T follicular helper cell (primary cell): ENCODE results near the gene ACD.

Experiments used
- DNase-seq: peaks from one replicate; pipeline ENCODE4 v3.0.0-alpha.2; 2020; ENCODE audit warnings: low read depth

The ACD gene

DNA sequence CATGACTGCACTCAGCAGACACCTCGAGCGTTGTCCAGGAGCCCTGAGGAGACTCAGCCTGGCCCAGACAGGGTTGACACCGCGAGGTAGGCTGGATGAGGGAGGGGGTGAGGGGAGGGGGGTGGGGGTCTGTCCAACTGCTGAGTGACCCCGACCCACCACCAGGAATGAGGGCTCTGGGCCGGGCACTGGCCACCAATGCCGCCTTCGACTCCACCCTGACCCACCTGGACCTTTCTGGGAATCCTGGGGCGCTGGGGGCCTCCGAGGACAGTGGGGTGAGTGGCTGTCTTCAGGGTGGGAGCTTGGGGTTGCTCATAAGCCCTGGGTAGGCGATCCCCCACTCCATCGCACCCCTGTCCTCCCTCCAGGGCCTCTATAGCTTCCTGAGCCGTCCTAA is 12.4 kb downstream of the ACD start:
- no peak for DNase-seq

DNA sequence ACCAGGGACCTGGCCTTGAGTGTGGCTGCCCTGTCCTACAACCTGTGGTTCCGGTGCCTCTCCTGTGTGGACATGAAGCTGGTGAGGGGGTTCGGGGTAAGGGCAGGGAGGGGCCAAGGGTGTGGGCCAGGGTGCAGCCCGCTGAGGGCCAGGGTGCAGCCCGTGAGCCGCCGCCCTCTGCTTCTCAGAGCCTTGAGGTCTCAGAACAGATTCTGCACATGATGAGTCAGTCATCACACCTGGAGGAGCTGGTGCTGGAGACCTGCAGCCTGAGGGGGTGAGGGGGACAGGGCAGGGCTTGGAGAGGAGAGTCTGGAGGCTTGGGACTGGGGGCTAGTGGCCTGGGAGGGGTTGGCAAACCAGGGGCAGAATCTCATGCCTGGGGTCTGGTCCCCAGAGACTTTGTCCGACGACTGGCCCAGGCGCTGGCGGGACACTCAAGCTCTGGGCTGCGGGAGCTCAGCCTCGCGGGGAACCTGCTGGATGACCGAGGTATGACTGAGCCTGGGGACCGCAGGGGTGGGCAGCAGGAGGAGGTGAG is 12.9 kb downstream of the ACD start:
- no peak for DNase-seq

DNA sequence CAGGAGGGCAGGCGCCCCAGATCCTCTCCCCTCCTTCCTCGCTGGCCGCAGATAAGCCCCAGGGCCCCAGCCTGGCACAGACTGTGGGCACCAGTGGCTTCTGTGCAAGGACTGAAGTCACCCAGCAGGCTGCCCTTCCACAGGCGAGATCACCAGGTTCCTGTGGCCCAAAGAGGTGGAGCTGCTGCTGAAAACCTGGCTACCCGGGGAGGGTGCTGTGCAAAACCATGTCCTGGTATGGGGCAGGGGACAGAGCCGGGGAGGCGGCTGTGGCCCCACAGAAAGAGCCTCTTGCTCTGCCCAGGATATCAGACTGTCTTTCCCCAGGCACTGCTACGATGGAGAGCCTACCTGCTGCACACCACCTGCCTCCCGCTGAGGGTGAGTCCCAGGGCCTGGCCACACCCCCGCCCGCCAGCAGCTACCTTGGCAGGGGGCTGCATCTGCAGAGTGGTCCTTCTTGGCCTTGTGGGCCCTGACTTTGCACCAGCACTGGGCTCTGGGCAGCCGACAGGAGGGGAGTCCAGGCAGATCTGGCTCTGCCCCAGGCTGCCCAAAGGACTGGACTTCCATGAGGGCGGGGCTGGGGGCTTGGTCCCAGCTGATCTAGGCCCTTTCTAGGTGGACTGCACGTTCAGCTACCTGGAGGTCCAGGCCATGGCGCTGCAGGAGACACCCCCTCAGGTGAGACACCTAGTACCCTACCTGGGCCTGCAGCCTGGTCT is 14.5 kb downstream of the ACD start:
- no peak for DNase-seq

DNA sequence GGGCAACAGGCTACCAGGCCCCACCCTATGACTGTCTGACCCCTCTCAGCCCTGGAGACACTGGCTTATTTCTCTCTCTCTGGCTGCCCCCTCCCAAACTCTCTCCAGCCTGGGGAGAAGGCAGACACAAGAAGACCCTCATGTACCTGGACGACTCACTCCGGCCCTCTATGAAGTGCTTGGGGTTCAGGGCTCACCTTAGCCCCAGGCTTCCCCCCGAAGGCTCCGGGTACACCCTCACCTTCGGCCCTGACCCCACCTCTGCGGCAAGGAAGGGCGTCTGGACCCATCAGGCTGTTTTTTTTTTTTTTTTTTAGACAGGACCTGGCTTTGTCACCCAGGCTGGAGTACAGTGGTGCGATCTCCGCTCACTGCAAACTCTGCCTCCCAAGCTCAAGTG is 16.0 kb downstream of the ACD start:
- no peak for DNase-seq

DNA sequence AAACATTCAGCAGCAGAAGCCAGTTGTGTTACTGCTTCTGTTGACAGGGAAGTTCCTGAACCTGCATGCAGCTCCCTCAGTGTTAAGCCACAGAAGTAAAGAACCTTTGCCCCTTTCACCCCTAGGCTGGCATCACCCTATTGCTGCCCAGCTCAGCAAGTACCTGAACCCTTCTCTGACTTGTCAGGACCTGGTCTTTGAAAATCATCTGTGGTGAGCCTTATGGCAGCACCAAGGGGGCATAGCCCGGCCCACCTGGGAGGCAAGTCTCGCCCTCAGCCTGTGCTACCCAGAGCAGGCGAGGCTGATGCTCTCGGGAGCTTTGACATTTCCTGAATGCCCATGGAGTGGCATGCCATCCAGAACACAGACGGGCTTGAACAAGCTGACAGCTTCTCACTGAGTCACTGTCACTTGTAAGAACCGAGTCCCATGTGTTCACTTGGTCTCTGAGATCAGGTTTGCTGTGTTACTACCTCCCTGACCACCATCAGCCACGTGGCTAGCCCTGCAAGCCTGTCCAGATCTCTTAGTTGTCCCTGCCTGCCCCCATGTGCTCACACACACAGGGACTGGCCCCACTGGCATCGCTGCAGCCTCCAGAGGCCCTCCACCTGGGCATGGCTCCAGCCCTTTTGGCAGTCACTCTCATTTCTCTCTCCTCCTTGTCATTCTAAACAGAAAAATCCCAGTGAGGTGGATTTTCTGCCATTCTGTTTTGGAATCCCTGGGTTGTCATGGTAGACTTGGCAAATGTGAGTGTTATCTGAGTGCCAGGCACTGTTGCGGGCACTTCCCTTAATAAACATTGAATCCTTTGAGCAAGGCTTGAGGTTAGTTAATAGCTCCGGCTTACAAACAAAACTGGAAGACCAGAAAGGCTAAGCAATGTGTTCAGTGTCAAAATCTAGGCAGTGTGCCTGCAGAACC is 18.0 kb downstream of the ACD start:
- no peak for DNase-seq

DNA sequence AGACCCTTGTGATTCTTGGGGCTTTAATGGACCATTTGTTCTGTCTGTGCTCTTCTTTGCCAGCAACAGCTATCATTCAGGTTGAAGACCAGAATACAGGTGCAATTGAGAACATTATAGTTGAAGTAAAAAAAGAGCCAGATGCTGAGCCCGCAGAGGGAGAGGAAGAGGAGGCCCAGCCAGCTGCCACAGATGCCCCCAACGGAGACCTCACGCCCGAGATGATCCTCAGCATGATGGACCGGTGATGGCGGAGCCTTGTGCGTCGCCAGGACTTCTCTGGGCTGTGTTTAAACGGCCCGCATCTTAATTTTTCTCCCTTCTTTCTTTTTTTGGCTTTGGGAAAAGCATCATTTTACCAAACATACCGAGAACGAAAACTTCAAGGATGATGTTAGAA is 22.4 kb downstream of the ACD start:
- DNase-seq = no peak

DNA sequence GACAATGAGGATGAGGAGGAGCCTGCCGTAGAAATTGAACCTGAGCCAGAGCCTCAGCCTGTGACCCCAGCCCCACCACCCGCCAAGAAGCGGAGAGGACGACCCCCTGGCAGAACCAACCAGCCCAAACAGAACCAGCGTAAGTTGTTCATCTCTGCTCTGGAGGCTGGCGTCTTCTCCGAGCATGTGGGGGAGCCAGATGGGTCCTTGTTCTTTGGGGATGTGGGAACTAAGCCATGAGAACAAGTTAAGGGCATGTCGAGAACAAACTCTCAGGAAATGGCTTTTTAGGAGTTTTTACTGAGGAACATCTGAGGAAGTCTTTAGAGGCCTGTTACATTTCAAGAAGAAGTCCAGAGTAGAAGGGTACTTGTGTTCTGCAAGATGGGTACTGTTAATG is 23.3 kb downstream of the ACD start:
- no peak for DNase-seq

DNA sequence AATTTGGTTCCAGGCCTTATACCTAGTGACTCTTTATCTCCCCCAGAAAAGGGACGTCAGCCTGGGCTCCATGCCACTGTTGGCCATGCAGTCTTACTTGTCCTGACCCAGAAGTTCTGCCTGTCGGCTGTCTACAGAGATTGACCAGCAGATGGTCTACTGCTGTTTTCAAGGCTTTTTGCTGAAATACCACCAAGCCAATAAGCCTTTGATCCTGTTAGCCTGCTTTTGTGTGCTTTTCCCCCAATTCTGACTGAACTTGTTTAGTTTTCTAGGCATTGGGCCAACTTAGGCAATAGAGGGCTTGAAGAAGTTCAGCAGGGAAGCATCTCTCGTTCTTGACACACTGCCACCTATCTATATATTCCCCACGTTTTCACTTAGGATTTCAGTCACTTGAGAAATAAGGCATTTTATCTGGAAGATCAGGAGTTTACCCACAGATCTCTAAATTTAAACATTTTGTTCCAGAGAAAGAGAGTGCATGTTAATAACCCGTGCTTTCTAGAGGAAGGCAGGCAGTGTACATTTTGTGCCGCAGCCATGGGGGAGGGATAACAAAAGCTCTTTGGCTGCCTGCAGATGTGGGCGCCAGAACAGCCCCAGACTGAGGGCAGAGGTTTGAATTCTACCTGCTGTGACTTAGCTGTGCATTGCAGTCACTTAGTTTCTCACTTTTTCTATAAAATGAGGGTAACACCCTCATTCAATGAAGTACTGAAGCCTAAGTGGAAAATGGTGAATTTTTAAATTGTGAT is 27.5 kb downstream of the ACD start:
- no peak for DNase-seq

DNA sequence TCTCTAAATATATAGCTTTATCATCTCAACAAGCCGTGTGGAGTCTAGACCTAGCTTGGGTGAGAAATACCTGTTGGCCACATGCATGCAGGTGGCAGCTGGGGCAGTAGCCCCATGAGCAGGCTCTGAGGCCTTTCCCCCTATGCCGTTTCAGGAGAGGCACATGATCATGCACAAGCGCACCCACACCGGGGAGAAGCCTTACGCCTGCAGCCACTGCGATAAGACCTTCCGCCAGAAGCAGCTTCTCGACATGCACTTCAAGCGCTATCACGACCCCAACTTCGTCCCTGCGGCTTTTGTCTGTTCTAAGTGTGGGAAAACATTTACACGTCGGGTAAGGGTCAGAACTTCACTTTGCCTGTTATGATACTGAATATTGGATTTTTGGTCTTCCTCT is 31.8 kb downstream of the ACD start:
- no peak for DNase-seq

DNA sequence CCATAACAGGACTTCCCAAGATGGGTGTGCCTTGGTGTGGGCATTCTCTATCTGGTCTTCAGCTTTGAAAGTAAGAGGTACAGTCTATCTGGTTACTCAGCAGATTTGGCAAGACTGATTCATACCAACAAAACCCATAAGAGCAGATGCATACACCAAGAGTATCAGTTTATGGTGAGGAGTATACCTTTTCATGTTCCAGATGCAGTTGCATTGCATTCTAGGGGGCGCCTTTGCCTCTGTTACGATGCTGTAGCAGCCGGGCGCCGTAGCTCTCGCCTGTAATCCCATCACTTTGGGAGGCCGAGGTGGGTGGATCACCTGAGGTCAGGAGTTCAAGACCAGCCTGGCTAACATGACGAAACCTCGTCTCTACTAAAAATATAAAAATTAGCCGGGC is 46.3 kb downstream of the ACD start:
- DNase-seq = no peak

DNA sequence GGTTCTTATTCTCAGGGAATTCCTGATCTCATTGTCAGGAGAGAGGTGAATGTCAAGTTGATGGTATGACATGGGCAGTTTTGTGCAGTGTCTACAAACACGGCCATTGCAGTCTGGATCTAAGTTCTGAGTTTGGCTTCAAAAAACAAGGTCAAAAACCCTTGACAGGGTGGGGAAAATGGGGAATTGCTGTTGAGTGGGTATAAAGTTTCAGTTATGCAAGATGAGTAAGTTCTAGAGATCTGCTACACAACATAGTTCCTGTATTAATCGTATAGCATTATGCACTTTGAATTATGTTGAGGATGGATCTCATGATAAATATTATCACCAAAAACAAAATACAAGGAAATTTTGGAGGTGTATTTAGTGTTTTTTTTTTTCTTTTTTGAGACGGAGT is 51.7 kb downstream of the ACD start:
- no peak for DNase-seq
